ENCODE data around the gene RTN4.

The RTN4 gene

GRCh38 chr2:54948120-54948519, 102.1 kb downstream of the RTN4 start:
- DNase-seq (ENCODE audit: low spot score): no peak

- no peak for DNase-seq (ENCODE audit: low spot score)
These were observed 102.6 kb downstream of the RTN4 start for GRCh38 chr2:54947646-54948045.

DNA sequence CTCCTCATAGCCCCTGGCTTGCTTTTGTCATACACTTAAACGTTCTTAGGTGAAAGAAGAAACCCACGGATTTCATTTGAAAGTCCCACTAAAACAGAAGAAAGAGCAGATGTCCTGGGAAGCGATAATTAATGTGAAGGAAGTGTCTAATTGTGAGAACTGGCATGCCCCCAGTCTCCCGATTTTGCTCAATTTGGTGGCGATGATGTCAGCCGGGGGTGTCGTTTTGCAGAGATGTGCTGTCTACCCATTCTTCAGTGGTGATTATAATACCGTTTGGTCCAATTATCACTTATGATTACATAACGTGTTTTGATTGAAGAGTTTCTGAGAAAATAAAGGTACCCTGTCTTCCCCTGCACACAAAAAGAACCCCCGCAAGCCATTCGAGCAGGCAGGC, 103.1 kb downstream of the RTN4 start:
- DNase-seq (ENCODE audit: low spot score): no peak

GRCh38 chr2:54946220-54946805, 103.9 kb downstream of the RTN4 start:
- DNase-seq (ENCODE audit: low spot score): no peak

GRCh38 chr2:54945391-54946219, 104.6 kb downstream of the RTN4 start:
- DNase-seq (ENCODE audit: low spot score): no peak

GRCh38 chr2:54944724-54945326, 105.4 kb downstream of the RTN4 start:
- DNase-seq (ENCODE audit: low spot score): no peak

- peak; percentile 69 for DNase-seq (ENCODE audit: low spot score)
These were observed 107.9 kb downstream of the RTN4 start for GRCh38 chr2:54942373-54942772.

DNA sequence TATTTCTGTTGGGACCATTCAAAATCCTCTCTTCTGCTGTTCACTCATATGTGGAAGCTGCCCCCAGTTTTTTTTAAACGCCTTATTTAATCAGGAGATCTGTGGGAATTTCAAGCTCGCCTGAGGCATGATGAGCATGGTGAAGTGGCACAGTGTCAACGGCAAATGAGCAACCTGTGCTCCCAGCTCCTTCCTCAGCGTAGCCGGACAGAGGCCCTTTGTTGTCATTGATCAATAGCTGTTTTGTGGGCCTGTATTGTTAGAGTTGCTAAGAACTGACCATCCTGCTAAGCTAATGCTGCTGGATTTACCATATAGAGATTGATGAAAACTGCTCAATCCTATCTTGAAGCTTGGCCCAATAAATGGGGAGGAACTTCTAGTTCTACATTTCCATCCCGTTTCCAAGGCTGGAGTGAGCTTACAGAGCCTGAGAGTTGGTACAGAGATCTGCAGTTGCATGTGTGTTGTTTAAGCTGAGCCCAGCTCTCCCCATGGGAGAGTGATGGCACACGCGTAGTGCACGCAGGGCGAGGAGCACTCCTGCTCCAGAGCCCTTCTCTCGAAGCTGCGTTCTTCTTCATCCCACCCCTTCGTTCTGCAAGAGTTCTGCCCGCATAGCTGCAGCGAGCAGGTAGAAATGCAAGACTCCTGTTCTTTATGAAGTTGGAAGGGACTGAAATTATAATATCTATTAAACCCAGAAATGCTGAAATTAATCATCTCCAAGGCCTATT, 108.8 kb downstream of the RTN4 start:
- no peak for DNase-seq (ENCODE audit: low spot score)

GRCh38 chr2:54940723-54941122, 109.5 kb downstream of the RTN4 start:
- no peak for DNase-seq (ENCODE audit: low spot score)

- DNase-seq (ENCODE audit: low spot score): no peak
These were observed 110.7 kb downstream of the RTN4 start for GRCh38 chr2:54939446-54940118.

DNA sequence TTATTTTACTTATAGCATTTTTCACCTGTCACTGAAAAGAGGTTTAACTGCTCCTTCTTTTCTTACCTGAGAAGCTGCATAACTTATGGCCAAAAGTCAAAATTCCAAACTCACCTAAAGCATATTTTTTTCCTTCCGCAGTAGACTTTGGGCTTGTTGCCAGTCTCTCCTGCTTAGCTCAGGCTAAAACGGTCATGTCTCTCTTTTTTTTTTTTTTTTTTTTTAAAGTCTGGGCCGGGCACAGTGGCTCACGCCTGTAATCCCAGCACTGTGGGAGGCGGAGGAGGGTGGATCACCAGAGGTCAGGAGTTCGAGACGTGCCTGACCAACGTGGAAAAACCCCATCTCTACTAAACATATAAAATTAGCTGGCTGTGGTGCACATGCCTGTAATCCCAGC, 113.5 kb downstream of the RTN4 start:
- no peak for DNase-seq (ENCODE audit: low spot score)

GRCh38 chr2:54935389-54935788, 114.9 kb downstream of the RTN4 start:
- no peak for DNase-seq (ENCODE audit: low spot score)

DNA sequence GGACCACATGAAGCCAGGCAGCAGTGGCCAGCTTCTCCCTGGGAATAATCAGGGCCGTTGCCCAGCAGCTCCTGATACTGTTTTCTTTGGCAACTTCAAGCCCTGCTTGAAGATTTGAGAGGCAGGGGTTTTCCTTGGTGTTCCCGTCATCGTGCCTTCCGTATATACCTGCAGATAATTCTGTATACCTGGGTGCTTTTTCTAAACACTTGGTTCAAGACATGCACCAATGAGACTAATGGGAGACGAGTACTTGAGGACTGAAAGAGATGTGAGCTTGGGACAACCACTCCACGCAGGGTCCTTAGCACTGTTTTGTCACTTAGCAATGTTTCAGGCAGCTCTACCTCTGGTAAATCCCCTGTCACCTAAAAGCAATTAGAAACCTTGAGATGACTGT, 118.8 kb downstream of the RTN4 start:
- DNase-seq (ENCODE audit: low spot score): no peak

- DNase-seq (ENCODE audit: low spot score): no peak
These were observed 121.5 kb downstream of the RTN4 start for GRCh38 chr2:54928719-54929118.

GRCh38 chr2:54927751-54928615, 122.3 kb downstream of the RTN4 start:
- no peak for DNase-seq (ENCODE audit: low spot score)

- DNase-seq (ENCODE audit: low spot score): no peak
These were observed 123.0 kb downstream of the RTN4 start for GRCh38 chr2:54927085-54927750.

GRCh38 chr2:54925022-54925421, 125.2 kb downstream of the RTN4 start:
- DNase-seq (ENCODE audit: low spot score): no peak

GRCh38 chr2:54924121-54924520, 126.1 kb downstream of the RTN4 start:
- no peak for DNase-seq (ENCODE audit: low spot score)

All from SW480 (cell line).